ENCODE results near the gene DGKI. TPM values are rescaled to one million over a fixed set of nuclear protein-coding genes. Genes with fewer than 3 reads are reported as not detected.

The DGKI gene
- polyA plus RNA-seq, 2 of the 4 experiments (the other 2 are of a cell fraction) = 0.05 to 0.08 TPM

DNA sequence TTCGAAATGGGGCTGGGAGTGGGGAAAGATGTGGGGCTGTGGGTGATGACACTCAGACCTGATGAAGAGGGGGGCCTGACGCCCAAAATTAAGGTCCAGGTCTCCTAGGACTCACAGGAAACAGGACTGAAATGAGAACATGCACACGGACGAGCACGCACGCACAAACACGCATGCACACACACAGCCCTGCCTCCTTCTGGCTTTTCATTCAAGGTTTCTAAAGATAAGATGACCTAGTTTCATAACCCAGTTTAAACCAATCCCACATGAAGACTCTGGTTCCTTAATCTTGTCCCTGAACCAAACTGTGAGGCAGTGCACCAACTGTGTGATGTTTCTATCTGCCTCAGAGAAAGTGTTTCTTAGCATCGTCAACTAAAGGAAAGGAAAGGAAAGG is 162.0 kb downstream of the DGKI start:
- POLR2A ChIA-PET = no interaction called here
- Histone ChIP-seq H3K4me3 (no peak overlapping the region), H3K9me3 (no peaks in the 10 kb centered on the region), H3K4me2 (no peak overlapping the region), H3K27ac (no peak overlapping the region), H3K4me1 (no peaks in the 10 kb centered on the region)
- CTCF ChIA-PET = no interaction called here
- FAIRE-seq (no peak), ATAC-seq (no peak), DNase-seq (ENCODE audit: low read depth in 1 of 2, low spot score in 1 of 2) (no peak)
- 70% methylated on average over 8 of the region's 8 CpGs for WGBS (ENCODE audit: missing lambda C conversion rate)
- no peak for TF ChIP-seq MAFK (IDR thresholded peaks at IDR 0.05; ENCODE audit: partially characterized antibody)
- TF ChIP-seq RNF2 (IDR thresholded peaks at IDR 0.05; ENCODE audit: borderline replicate concordance, low read depth) = no peak
- TF ChIP-seq, protein P1, sequence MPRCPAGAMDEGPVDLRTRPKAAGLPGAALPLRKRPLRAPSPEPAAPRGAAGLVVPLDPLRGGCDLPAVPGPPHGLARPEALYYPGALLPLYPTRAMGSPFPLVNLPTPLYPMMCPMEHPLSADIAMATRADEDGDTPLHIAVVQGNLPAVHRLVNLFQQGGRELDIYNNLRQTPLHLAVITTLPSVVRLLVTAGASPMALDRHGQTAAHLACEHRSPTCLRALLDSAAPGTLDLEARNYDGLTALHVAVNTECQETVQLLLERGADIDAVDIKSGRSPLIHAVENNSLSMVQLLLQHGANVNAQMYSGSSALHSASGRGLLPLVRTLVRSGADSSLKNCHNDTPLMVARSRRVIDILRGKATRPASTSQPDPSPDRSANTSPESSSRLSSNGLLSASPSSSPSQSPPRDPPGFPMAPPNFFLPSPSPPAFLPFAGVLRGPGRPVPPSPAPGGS (IDR thresholded peaks at IDR 0.05) = no peak
- no peak for TF ChIP-seq CEBPB (IDR thresholded peaks at IDR 0.05)
- TF ChIP-seq HOXB13 (CRISPR knock-in tag; IDR thresholded peaks at IDR 0.05; ENCODE audit: low read depth) = no peak
- no peak for TF ChIP-seq RCOR1 (IDR thresholded peaks at IDR 0.05; ENCODE audit: low read depth, low read length)
- TF ChIP-seq KDM1A (IDR thresholded peaks at IDR 0.05; ENCODE audit: low read depth) = no peak

DNA sequence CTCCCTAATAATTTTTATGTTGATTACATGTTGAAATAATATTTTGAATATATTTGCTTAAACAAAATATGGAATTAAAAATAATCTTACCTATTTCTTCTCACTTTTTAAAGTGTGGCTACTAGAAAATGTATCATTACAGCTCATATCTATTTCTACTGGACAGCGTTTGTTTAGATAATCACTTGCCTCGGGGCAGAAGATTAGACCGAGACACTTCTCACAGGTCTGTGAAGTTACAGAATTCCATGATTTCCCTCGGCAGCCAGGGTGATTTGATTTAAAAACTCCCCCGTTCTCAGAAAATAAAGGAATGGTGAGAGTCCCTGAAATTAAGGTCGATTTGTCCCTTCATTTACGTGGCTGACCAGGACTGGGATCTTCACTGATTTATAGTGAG is 162.5 kb downstream of the DGKI start:
- no peaks in the 10 kb centered on the region for H3K9me3 ChIP-seq
- no peak overlapping the region for H3K4me3 ChIP-seq
- CTCF ChIA-PET = no interaction called here
- FAIRE-seq (no peak), DNase-seq (ENCODE audit: low read depth in 1 of 2, low spot score in 1 of 2) (no peak), ATAC-seq (no peak)
- H3K4me1 ChIP-seq = no peaks in the 10 kb centered on the region
- no peak overlapping the region for H3K4me2 ChIP-seq
- H3K27ac ChIP-seq = no peak overlapping the region
- no peak for TF ChIP-seq CHD2 (IDR thresholded peaks at IDR 0.05; ENCODE audit: low read length, partially characterized antibody)
- TF ChIP-seq, protein P2, sequence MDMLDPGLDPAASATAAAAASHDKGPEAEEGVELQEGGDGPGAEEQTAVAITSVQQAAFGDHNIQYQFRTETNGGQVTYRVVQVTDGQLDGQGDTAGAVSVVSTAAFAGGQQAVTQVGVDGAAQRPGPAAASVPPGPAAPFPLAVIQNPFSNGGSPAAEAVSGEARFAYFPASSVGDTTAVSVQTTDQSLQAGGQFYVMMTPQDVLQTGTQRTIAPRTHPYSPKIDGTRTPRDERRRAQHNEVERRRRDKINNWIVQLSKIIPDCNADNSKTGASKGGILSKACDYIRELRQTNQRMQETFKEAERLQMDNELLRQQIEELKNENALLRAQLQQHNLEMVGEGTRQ (IDR thresholded peaks at IDR 0.05) = no peak
- TF ChIP-seq HEYL (CRISPR knock-in tag; IDR thresholded peaks at IDR 0.05) = no peak
- no peak for TF ChIP-seq RAD21 (conservative IDR thresholded peaks at IDR 0.05 in 1 of 2, IDR thresholded peaks at IDR 0.05 in 1 of 2)
- POLR2A ChIA-PET = no interaction called here
- WGBS (ENCODE audit: missing lambda C conversion rate) = 15% methylated on average over 7 of the region's 7 CpGs

DNA sequence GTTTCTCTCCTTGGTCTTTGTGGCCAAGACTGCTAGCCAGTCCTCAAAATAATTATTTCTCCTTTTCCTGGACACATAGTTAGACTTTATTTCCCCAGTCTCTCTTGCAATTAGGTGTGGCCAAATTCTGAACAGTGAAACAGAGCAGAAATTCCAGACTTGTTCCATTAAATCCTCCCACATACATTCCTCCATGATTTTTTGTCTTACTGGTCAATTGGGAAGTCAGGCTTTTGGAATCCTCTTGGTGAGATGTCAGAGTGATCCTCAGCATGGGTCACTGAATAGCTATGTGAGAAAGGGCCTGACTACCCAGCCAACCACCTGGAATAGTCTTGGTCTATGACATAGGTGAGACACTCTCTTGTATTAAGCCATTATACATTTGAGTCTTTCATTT is 164.2 kb downstream of the DGKI start:
- Histone ChIP-seq H3K9me3 (no peaks in the 10 kb centered on the region), H3K27ac (no peak overlapping the region), H3K4me1 (no peaks in the 10 kb centered on the region), H3K4me2 (no peak overlapping the region), H3K4me3 (no peak overlapping the region)
- FAIRE-seq (no peak), DNase-seq (ENCODE audit: low read depth in 1 of 2, low spot score in 1 of 2) (no peak), ATAC-seq (no peak)
- ChIA-PET POLR2A (no interaction called here), CTCF (interaction anchor here (1.2 kb wide), 1 partner anchor 26 kb away, joined by 8 read pairs; no protein-coding TSS in a partner anchor)
- TF ChIP-seq JUN (IDR thresholded peaks at IDR 0.05) (no peak), RAD21 (conservative IDR thresholded peaks at IDR 0.05 in 1 of 2, IDR thresholded peaks at IDR 0.05 in 1 of 2) (no peak), NR3C1 (IDR thresholded peaks at IDR 0.05) (no peak), TFCP2L1 (CRISPR knock-in tag; IDR thresholded peaks at IDR 0.05) (no peak)
- TF ChIP-seq, protein P3, sequence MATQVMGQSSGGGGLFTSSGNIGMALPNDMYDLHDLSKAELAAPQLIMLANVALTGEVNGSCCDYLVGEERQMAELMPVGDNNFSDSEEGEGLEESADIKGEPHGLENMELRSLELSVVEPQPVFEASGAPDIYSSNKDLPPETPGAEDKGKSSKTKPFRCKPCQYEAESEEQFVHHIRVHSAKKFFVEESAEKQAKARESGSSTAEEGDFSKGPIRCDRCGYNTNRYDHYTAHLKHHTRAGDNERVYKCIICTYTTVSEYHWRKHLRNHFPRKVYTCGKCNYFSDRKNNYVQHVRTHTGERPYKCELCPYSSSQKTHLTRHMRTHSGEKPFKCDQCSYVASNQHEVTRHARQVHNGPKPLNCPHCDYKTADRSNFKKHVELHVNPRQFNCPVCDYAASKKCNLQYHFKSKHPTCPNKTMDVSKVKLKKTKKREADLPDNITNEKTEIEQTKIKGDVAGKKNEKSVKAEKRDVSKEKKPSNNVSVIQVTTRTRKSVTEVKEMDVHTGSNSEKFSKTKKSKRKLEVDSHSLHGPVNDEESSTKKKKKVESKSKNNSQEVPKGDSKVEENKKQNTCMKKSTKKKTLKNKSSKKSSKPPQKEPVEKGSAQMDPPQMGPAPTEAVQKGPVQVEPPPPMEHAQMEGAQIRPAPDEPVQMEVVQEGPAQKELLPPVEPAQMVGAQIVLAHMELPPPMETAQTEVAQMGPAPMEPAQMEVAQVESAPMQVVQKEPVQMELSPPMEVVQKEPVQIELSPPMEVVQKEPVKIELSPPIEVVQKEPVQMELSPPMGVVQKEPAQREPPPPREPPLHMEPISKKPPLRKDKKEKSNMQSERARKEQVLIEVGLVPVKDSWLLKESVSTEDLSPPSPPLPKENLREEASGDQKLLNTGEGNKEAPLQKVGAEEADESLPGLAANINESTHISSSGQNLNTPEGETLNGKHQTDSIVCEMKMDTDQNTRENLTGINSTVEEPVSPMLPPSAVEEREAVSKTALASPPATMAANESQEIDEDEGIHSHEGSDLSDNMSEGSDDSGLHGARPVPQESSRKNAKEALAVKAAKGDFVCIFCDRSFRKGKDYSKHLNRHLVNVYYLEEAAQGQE (IDR thresholded peaks at IDR 0.05) = no peak
- TF ChIP-seq, protein P1 (IDR thresholded peaks at IDR 0.05) = no peak
